Stimulated activated CD8-positive, alpha-beta memory T cell treated with anti-CD3 and anti-CD28 coated beads, Interleukin-7, amount 100 ng/mL, for 1 hour (primary cell): Measurements from ENCODE around the gene BTF3.

Experiments used
- DNase-seq, 2 donors: peaks; one replicate each; pipeline ENCODE4 v3.0.0-alpha.2; 2020; ENCODE audit warnings: low read depth in 2 of 2

BTF3 gene

DNA sequence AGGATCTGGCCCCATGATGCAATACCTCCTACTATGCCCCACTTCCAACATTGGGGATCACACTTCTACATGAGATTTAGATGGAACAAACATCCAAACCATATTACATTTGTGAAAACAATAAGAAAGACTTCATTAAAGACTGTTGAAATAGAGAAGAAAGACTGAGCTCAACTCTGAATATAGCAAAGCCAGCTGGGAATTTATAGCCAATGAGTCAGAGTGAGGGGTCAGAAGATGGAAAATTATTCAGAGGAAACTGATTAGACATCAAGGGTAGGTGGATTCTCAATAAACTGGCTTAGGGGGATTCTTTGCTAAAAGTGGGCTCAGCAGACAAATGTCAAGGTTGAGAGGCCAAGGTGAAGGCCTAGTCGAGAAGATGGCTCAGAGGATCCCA, 25.6 kb downstream of the BTF3 start:
- DNase-seq = no peak

DNA sequence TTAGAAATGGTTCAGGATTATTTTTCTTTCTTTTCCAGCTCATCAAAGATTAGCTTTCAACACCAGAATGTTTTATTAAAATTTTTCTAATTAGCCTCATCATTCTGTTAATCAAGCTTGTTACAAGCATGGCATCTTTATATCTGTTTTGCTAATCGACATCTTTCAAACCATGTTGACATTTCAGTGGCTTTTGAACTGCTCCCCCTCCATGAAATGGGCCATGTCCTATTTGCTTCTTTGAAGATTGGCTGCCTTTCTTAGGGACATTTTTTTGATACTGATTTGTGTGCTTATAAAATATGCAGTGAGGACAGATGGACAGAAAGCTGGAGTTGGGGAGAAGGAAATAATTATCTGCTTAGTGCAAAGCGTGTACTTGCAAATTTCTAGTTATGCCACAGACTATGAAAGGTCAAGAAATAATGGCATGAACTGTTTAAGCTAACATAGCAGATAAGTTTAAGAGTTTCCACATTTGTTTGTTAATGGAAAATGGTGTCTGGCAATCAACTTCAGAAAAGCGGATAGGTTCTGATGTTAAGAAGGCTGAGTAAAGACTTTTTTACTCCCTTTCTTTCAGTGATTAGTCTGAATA, 27.5 kb downstream of the BTF3 start:
- DNase-seq = no peak

DNA sequence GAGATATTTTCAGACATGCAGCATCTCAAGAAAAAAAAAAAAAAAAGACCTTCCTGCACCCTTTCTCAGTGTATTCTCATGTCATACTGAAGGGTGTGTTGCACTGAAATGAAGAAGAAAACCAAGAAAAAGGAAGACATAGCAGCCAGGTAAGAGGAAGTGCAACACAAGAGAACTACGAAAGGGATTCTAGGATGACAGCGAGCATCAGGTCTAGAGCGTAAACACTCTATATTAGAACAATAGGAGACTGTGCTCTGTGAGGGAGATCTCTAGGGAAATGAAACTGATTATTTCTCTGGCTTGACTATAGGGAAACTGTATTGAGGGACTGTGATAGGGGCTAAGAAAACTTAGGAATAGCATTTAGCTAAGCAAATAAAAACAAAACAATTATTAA, 30.0 kb downstream of the BTF3 start:
- no peak for DNase-seq

DNA sequence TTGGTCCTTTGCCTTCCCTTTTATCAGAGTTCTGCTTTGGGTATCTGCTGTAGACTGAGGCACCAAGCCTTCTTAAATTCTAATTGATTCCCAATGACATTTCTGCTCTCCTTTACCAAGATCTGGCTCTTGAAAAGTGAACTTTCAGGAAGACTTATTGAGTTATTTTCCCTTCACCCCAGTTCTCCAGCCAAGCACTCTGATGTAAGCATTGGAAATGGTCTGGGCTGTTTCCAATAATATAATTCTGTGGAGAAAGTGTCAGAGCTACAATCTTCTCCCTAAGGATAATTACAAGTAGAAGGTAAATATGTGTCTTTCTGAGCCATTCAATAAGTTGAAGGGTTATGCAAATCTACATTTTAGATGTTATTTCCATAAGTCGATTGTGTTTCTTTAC, 30.8 kb downstream of the BTF3 start:
- DNase-seq = no peak

DNA sequence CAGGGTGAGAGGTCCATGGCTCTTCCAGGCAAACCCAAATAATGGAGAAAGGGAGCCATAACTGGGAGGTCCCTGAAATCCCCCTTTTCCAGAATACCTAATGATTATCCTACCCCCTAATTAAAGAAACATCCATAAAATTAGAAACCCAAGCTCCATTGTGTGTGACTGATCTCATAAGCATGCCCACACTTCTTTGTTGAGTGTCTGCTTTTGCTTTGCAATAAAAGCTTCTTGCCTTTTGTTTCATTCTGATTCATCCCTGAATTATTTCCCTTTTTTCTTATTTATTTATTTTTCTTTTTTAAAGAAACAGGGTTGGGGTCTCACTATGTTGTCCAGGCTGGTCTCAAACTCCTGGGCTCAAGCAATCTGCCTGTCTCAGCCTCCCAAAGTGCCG, 33.1 kb downstream of the BTF3 start:
- DNase-seq = no peak

DNA sequence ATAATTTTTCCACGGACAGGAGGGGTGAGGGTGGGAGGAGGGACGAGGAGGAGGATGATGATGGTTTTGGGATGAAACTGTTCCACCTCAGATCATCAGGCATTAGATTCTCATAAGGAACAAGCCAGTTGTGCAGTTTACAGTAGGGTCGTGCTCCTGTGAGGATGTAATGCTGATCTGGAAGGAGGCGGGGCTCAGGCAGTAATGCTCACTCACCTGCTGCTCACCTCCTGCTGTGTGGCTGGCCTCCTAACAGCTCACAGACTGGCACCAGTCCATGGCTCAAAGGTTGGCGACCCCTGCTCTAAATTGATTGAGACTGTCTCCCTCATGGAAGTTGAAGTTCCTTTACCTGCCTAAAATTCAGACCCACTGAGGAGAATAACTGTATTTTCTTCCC, 34.0 kb downstream of the BTF3 start:
- DNase-seq = no peak

DNA sequence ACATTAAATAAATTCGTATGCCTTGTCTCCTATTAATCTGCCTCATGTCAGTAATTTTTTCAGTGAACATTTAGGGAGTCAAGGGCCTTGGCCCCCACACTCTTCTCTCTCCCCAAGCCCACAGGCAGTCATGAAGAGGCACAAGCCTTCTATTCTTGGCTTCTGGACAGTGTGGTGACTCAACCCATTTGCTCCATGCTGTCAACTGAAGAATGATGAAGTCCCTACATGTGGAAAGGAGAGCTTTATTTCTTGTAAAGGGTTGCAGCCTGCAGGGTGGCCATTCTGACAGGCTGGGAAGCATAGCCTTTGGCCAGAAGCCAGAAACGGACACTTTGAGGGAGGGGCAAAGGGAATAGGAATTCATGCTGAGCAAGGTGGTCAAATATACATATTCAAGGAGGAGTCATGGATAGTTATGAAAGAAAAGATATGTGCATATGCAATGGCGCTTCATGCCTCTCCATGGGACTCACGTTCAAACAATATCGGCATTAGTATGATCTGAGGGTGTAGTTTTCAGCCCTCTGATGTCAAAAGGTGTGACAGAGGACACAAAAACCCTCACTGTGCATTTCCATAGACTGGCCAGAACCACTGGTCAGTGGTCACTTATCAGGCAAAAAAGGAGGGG, 35.9 kb downstream of the BTF3 start:
- DNase-seq = no peak

DNA sequence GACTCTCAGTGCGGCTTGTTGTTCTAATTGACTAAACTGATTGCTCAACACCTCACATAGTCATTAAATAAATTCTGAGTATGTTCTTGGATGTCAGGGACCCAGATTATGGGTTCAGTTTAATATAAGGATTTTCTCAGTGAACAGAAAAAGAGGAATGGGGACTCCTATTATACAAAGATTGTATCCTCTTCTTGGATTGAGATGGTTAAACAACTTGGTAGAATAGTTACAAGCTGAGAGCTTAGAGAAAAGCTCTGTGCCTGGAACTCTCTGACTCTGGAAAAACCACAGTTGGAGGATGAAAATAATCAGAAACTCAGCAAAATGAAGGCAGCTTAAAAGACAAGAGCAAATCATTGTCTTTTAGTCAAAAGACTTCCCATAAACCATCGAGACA, 36.7 kb downstream of the BTF3 start:
- DNase-seq = no peak

DNA sequence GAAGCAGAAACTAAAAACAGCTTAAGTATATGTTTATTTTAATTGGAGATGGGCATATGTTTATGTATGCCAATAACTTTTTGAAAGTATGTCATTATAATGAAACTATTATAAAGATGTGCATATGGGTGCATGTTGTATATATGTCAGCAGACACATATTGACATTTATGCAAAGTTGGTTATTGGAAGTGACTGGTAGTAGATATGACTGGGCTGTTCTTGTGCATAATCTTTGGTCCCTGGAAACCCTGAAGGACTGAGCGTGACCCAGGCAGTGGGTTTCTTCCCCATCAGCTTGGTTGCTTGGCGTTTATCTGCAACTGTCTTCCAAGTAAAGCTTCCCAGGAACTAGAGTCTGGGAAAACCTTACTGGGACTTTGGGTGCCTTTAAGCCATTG, 41.5 kb downstream of the BTF3 start:
- no peak for DNase-seq

DNA sequence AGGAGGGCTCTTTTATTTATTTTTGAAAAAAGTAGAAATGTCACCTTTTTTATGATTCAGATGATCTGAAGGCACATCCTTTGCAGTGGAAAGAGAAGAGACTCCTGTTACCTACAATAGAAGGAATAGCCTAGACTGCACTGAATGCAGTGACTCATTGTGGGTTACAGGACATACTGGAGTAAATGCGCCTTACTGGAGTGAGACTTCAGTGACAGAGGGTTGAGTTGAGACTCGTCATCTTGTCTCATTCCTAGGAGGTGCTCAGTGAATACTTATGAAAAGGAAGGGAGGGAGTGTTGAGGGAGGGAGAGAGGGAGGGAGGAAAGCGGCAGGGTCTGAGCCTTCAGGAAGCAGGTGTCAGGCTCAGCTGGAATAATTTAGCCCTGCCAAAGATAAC, 42.0 kb downstream of the BTF3 start:
- no peak for DNase-seq

DNA sequence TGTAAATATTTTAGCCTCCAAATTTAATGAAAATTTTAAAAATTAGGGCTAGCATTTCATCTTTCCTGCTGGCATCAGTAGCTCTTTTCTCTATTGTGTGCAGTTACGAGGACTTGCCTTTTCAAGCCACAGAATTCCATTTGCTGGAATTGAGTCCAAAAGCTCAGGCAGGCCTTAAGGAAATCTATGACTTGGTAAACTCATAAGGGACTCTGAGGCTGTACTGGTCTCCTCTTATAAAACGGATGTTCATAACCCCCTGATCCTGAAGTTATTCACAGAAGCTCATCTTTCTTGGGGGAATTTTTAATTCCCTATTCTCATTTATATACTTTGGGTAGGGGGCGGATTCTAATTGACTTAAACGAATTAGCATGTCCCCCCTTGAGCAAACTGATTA, 43.8 kb downstream of the BTF3 start:
- DNase-seq = no peak

DNA sequence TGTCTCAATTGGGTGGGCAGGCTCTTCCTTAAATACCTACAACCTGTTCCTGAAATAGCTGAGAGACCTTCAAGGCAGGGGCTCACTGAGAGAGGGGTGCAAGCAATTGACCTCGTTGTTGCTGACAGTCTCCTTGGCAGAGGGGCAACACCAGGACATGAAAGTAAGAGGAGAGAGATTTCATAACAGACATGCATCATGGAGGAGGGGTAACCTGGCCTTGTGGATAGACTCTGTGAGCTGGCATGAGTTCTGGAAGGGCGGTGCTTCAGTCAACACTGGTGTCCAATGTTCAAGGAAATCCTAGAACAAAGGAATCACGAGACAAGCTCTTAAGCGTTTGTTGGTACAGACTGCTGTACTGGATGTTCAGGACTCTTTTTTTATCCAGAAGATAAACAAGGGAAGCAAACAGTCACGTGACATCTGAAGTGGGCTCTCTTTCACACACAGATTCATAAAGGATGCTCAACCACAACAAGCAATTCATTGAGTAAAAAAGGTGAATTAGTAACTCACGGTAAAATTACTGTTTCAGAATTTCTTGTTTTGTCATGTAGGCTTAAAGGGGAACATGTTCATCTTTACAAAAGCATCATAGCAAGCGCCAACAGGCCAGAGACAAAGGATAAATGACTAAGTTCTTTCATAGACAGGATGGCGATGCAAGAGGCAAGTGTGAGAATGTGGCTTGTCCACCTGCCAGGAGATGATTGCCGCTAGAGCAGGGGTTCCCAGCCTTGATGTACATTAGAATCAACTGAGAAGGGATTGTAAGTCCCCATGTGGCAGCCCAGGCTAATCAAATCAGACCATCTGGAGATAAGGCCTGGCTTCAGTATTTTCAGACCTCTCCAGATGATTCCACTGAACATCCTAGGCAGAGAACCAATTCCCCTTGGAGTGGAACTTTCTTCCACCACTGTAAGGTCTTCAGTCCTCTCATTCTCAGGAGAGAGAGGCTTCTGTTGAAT, 46.5 kb downstream of the BTF3 start:
- DNase-seq = no peak

DNA sequence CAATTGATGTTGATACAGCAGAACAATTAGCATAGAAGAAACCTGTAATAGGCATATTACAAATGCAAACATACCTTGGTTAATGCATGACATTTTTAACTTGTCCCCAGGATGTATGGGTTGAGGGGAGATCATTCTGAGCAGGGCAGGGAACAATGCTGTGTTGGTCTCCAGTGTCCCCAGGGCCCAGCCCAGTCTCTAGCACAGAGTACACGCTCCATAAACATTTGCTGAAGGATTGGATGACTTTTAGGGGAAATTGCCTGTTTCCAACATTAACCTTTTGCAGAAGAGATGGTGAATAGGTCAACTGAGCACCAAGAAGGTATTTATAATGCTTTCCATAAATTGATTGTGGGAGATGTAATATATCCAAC, 47.1 kb downstream of the BTF3 start:
- no peak for DNase-seq

DNA sequence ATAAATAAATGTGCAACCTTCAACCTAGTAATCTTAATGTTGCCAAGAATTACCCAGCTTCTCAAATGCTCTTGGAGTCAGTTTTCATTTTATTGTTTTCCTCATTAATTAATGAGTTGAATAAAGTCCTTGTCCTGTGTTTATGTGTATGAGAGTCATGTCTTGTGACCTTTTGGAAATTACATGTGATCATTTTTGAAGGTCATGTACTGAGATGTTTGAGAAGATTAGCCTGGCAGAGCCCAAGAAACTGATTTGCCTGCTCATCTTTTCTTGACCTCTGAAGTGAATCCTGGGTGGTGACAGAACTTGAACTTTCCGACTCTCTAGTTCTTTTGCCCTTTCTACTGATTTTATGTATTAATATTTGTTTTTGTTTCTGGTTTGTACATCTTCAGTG, 51.8 kb downstream of the BTF3 start:
- DNase-seq = no peak

DNA sequence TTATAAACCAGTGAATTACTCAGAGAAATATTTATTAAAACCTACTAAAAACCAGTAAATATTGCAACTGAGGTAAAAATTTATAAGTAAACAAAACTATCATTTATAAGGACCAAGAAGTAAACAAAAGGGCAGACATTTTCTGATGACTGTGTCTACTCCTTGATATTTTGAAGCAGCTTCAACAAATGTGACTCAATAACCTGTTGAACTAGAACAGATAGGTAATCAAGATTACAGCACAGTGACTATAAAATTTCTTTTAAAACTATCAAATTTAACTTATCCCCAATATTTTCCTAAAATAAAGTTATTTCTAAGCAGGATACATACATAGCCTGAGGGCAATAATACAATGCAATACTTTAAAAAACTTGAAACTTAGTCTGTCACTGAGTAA, 54.4 kb downstream of the BTF3 start:
- DNase-seq = no peak
